Kidney (tissue), 14 donors: ENCODE data around the gene MEI1. TPM values are rescaled to one million over a fixed set of nuclear protein-coding genes. Genes with fewer than 3 reads are reported as not detected.
A peak's percentile ranks its signal among the peaks of the same experiment; 100 is the strongest.

Experiments
- DNase-seq, 5 donors: peaks; one replicate each; pipeline ENCODE4 v3.0.0-alpha.2; 2013 to 2020
- FAIRE-seq: peaks from 2 replicates; lab custom pipeline; 2012; peaks lifted over from hg19 to GRCh38; lab: Jason Lieb, UNC
- H3K27ac ChIP-seq, 2 donors: one replicate each; pipeline ENCODE4 v1.7.0; 2013; ENCODE audit warnings: low read depth in 2 of 2, low read length in 2 of 2, inconsistent platforms in 1 of 2
- H3K27me3 ChIP-seq: one replicate; pipeline ENCODE4 v1.7.1; 2013; ENCODE audit warnings: low read length, inconsistent platforms; ENCODE audit not compliant: control insufficient read depth, insufficient read depth
- H3K36me3 ChIP-seq, 3 donors: one replicate each; pipeline versions ENCODE4 v1.7.0 to v1.7.1; 2013; ENCODE audit warnings: low read length in 3 of 3, control low read depth in 1 of 3, inconsistent platforms in 1 of 3; ENCODE audit not compliant: insufficient read depth in 3 of 3, control insufficient read depth in 2 of 3
- H3K4me1 ChIP-seq, 3 donors: one replicate each; pipeline versions ENCODE4 v1.7.0 to v1.7.1; 2013; ENCODE audit warnings: low read length in 3 of 3, inconsistent platforms in 1 of 3, low read depth in 1 of 3; ENCODE audit not compliant: control insufficient read depth in 2 of 3, insufficient read depth in 2 of 3
- H3K4me3 ChIP-seq, 3 donors: one replicate each; pipeline versions ENCODE4 v1.7.0 to v1.8.1; 2013; ENCODE audit warnings: low read length in 3 of 3, control low read depth in 1 of 3, inconsistent platforms in 1 of 3
- H3K9ac ChIP-seq, 3 donors: one replicate each; pipeline versions ENCODE4 v1.7.0 to v1.7.1; 2013; ENCODE audit warnings: low read length in 3 of 3, control low read depth in 1 of 3, inconsistent platforms in 1 of 3
- H3K9me3 ChIP-seq, 3 donors: one replicate each; pipeline versions ENCODE4 v1.7.0 to v1.7.1; 2013; ENCODE audit warnings: low read length in 3 of 3, control low read depth in 1 of 3, inconsistent platforms in 1 of 3; ENCODE audit not compliant: control insufficient read depth in 2 of 3, insufficient read depth in 1 of 3
- CTCF ChIP-seq: IDR thresholded peaks from 3 replicates; pipeline ENCODE4 v1.5.1; 2012; ENCODE audit warnings: mild to moderate bottlenecking, moderate library complexity, borderline replicate concordance; ENCODE audit not compliant: insufficient read depth; ENCODE audit errors: extremely low read depth
- intact Hi-C: fragments of 100-400 bp; cut with DNase I; formaldehyde crosslinking; loops from one replicate; pipeline ENCODE4 v1.11.1; 2022
- polyA plus RNA-seq: library from polyadenylated mRNA; stranded (reverse); fragments of 350-450 nt; fragmentation: Illumina TruSeq; extraction: RNeasy Lipid Tissue Mini Kit (QIAGEN cat#74804); gene quantifications from one replicate; pipeline ENCODE4 v1.2.3, GENCODE V29; 2014; ENCODE audit warnings: low read depth, low replicate concordance; ENCODE audit not compliant: insufficient read depth
- total RNA-seq: library from RNA; stranded (reverse); fragmentation: NEBNext Ultra II Directional; extraction: Animal tissue kit (Norgen Biotek cat#: 25700); gene quantifications from one replicate; pipeline ENCODE4 v1.2.1, GENCODE V29; 2021
- donor health status: control.
- donor health status: control.
- donor health status: control.
- donor health status: control.
- donor health status: control.
- donor health status: DM: yes; HTN: yes; CAD: no.
- donor health status: Normal renal cell carcinoma (clear cell type).

Gene MEI1
- total and polyA plus RNA-seq, 2 donors from 2014 or later, result 2.4 to 14.6 TPM

DNA sequence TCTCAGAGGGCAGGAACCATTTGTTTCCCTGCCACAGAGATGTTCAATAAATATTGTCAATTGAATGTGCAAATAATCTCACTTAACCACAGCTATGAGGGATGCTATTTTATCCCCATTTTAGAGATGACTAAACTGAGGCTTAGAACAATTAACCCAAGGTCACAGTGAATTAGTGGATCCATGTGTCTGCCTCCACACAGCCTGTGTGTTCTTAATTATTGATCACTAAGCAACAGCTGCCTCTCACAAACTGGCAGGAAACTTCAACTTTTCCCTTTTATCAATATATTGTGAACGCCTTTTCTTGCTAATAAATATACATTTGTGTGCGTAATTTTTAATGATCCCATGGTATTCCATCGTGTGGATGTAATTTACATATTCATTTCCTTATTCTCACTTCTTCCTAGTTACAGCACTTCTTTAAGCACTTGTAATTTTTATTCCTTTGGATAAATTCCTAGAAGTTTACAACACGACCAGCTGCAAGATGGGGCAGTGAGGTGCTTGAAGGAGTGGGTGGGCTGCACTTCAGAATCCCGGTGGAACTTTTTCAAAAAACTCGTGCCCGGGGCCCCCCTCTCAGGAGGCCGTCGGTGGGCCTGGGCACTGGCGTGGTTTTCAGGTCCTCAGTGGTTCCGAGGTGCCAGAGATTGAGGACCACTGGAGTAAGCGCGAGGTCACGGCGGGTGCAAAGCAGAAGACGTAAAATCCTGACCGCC, 132.7 kb downstream of the MEI1 start:
- H3K9ac ChIP-seq, result peak overlapping the region; percentile 38 to 85 (median 68)
- intact Hi-C loops, result no loop called here
- peaks cover 0 to 3% (median 0%) of the 10 kb centered on the region in 3 donors for H3K36me3 ChIP-seq
- no peaks in the 10 kb centered on the region for H3K9me3 ChIP-seq
- peaks cover 0 to 6% (median 1%) of the 10 kb centered on the region in 3 donors for H3K4me1 ChIP-seq
- peak overlapping the region; percentile 94 to 95 for H3K27ac ChIP-seq
- H3K27me3 ChIP-seq, result no peaks in the 10 kb centered on the region
- FAIRE-seq (no peak), DNase-seq (no peak)
- H3K4me3 ChIP-seq, result peak overlapping the region; percentile 51 to 80 (median 63)
- no peak for TF ChIP-seq CTCF

- Histone ChIP-seq H3K27ac (peak within 1 kb of the TSS; percentile 95 to 98), H3K9ac (peak within 1 kb of the TSS; percentile 38 to 85 (median 84)), H3K9me3 (no peaks in the 10 kb centered on the region), H3K4me3 (peak within 1 kb of the TSS; percentile 63 to 80 (median 68)), H3K4me1 (peaks cover 0 to 6% (median 0%) of the 10 kb centered on the region in 3 donors), H3K36me3 (peaks cover 0 to 3% (median 0%) of the 10 kb centered on the region in 3 donors), H3K27me3 (no peaks in the 10 kb centered on the region)
- no peak for TF ChIP-seq CTCF
- FAIRE-seq (peak; percentile 94), DNase-seq (peak; percentile 100)
- intact Hi-C loops, result no loop called here
Measured at GRCh38 chr22:41832553-41833368, 133.5 kb downstream of the MEI1 start, which contains the start of gene SREBF2. Gene SREBF2 (plus strand): TSS chr22:41833105. CDS start chr22:41833271, 166 bp downstream.

DNA sequence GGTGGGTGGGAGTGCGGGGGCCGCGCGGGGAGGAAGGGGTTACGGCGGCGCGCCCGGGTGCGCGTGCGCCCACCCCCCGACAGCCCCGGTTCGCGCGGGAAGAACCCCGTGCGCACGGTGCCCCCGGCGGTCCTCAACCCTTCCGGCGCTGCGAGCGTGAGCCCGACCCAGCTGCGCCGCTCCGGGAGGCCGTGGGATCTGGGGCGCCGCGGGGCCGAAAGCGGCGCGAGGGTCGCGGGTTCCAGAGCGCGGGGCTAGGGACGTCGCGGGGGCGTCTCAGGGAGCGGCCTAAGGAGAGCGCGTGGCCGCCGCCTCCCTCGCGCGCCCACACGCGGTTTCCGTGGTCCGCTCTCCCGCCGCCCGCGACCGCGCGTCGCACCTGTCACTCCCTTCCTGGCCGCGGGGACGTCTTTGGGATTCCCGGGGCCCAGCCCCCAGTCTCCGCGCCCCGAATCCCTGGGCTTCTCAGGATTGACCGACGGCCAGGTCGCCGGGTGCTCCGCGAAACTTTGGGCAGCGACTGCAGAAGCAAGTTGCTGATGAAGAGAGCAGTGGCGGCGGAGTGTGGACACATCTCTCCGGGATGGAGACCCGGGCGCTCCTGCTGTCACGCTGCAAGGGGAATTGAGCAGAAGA, 134.2 kb downstream of the MEI1 start:
- peak; percentile 39 to 86 (median 71) for DNase-seq
- H3K36me3 ChIP-seq, result peaks cover 0 to 3% (median 0%) of the 10 kb centered on the region in 3 donors
- no peaks in the 10 kb centered on the region for H3K27me3 ChIP-seq
- no peak for TF ChIP-seq CTCF
- peak overlapping the region; percentile 95 to 98 for H3K27ac ChIP-seq
- peak overlapping the region; percentile 63 to 80 (median 68) for H3K4me3 ChIP-seq
- no peaks in the 10 kb centered on the region for H3K9me3 ChIP-seq
- peak overlapping the region in 2 of 3 donors; percentile 54 to 84 for H3K9ac ChIP-seq
- intact Hi-C loops, result no loop called here
- FAIRE-seq, result no peak
- H3K4me1 ChIP-seq, result peaks cover 0 to 8% (median 0%) of the 10 kb centered on the region in 3 donors
